Panc1 (cell line): ENCODE data around the gene ODC1. TPM values are rescaled to one million over a fixed set of nuclear protein-coding genes. Genes with fewer than 3 reads are reported as not detected.

Experiments used
- ATAC-seq: fragments of 200-7000 bp; cut with Tn5 transposase; 2 replicates; pipeline ENCODE4 v1.9.1; 2020; ENCODE audit warnings: mild to moderate bottlenecking, moderate library complexity
- BruUV-seq: library from RNA; stranded (reverse); fragments of 400-500 nt; replicated peaks from 2 replicates; lab custom pipeline; 2021; lab: Mats Ljungman, UMichigan
- CTCF ChIA-PET: fragments of 300-600 bp; sonication (Branson Sonifier 250); formaldehyde crosslinking; loops from one replicate; lab custom pipeline; 2022; ENCODE audit warnings: antibody characterized with exemption; lab: Charles Lee
- POLR2A ChIA-PET: fragments of 300-600 bp; sonication (Branson Sonifier 250); formaldehyde crosslinking; loops from one replicate; lab custom pipeline; 2022; ENCODE audit warnings: antibody characterized with exemption; lab: Charles Lee
- DNase-seq: peaks from one replicate; pipeline ENCODE4 v3.0.0-alpha.2; 2010; ENCODE audit warnings: low read depth, low spot score
- H3K27ac ChIP-seq: 2 replicates; pipeline ENCODE4 v1.5.1; 2011; ENCODE audit warnings: mild to moderate bottlenecking, low read length, inconsistent platforms
- H3K27me3 ChIP-seq: fragments of 200-500 bp; sonication (Bioruptor generic); 2 replicates; pipeline ENCODE4 v1.6.0; 2014; ENCODE audit warnings: low read length, inconsistent platforms; ENCODE audit not compliant: control insufficient read depth, insufficient read depth
- H3K36me3 ChIP-seq: fragments of 200-500 bp; sonication (Bioruptor generic); 2 replicates; pipeline ENCODE4 v1.5.1; 2014; ENCODE audit warnings: inconsistent platforms, mild to moderate bottlenecking, low read length, moderate library complexity; ENCODE audit not compliant: control insufficient read depth, insufficient read depth
- H3K4me1 ChIP-seq: 2 replicates; pipeline ENCODE4 v1.5.1; 2011; ENCODE audit warnings: inconsistent platforms, mild to moderate bottlenecking, low read length, moderate library complexity; ENCODE audit not compliant: control insufficient read depth, insufficient read depth
- H3K4me3 ChIP-seq, 2 experiments: 2 replicates each; pipeline ENCODE4 v1.5.1; 2011 to 2012; ENCODE audit warnings: low read depth in 2 of 2, low read length in 2 of 2, mild to moderate bottlenecking in 2 of 2, inconsistent platforms in 1 of 2, moderate library complexity in 1 of 2
- H3K9me3 ChIP-seq: fragments of 200-500 bp; sonication (Bioruptor generic); 2 replicates; pipeline ENCODE4 v1.5.1; 2014; ENCODE audit warnings: low read depth, mild to moderate bottlenecking, inconsistent platforms, low read length, moderate library complexity; ENCODE audit not compliant: control insufficient read depth, insufficient read depth
- CTCF ChIP-seq: fragments of 450-650 bp; IDR thresholded peaks from 2 replicates; pipeline ENCODE4 v1.5.1; 2017; ENCODE audit warnings: mild to moderate bottlenecking
- POLR2AphosphoS5 ChIP-seq: IDR thresholded peaks from 2 replicates; pipeline ENCODE4 v1.6.1; 2012; ENCODE audit warnings: mild to moderate bottlenecking, low read depth, low read length, moderate library complexity
- SIN3A ChIP-seq: IDR thresholded peaks from 2 replicates; pipeline ENCODE4 v1.6.1; 2012; ENCODE audit warnings: low read depth, mild to moderate bottlenecking, low read length, moderate library complexity, borderline replicate concordance; ENCODE audit not compliant: insufficient read depth
- TCF7L2 ChIP-seq: IDR thresholded peaks from 2 replicates; pipeline ENCODE4 v1.6.1; 2011; ENCODE audit warnings: mild to moderate bottlenecking, low read depth, low read length, inconsistent platforms
- in situ Hi-C: cut with HindIII; loops from 2 replicates; pipeline ENCODE4 v1.10.0; 2016; ENCODE audit warnings: low sequenced_read_pairs, low pct_unique_long_range_greater_than_20kb
- intact Hi-C: fragments of 100-400 bp; cut with micrococcal nuclease; formaldehyde crosslinking; loops from one replicate; pipeline ENCODE4 v1.10.0; 2022; ENCODE audit not compliant: unreplicated experiment
- total RNA-seq: library from RNA; stranded (reverse); gene quantifications from one replicate; pipeline ENCODE4 v1.2.1, GENCODE V29; 2021; ENCODE audit not compliant: unreplicated experiment
- TF ChIP-seq, protein P1 (sequence below), 2 experiments: IDR thresholded peaks; 2 replicates each; pipeline ENCODE4 v1.6.1; 2011 to 2012; ENCODE audit warnings: low read depth in 2 of 2, control low read depth in 1 of 2, low read length in 1 of 2, mild to moderate bottlenecking in 1 of 2, moderate library complexity in 1 of 2; ENCODE audit not compliant: insufficient read depth in 1 of 2

ODC1 gene
- total RNA-seq, 1 experiment from 2014 or later, result 159 TPM

GRCh38 chr2:10478916-10479315 is 30.8 kb upstream of the ODC1 start:
- peaks cover 3% of the 10 kb centered on the region for H3K27me3 ChIP-seq
- no peaks in the 10 kb centered on the region for H3K36me3 ChIP-seq
- BruUV-seq, result no TSS peak
- ChIA-PET POLR2A (no interaction called here), CTCF (no interaction called here)
- TF ChIP-seq POLR2AphosphoS5 (no peak), SIN3A (no peak), TCF7L2 (no peak), CTCF (no peak)
- TF ChIP-seq, protein P1, sequence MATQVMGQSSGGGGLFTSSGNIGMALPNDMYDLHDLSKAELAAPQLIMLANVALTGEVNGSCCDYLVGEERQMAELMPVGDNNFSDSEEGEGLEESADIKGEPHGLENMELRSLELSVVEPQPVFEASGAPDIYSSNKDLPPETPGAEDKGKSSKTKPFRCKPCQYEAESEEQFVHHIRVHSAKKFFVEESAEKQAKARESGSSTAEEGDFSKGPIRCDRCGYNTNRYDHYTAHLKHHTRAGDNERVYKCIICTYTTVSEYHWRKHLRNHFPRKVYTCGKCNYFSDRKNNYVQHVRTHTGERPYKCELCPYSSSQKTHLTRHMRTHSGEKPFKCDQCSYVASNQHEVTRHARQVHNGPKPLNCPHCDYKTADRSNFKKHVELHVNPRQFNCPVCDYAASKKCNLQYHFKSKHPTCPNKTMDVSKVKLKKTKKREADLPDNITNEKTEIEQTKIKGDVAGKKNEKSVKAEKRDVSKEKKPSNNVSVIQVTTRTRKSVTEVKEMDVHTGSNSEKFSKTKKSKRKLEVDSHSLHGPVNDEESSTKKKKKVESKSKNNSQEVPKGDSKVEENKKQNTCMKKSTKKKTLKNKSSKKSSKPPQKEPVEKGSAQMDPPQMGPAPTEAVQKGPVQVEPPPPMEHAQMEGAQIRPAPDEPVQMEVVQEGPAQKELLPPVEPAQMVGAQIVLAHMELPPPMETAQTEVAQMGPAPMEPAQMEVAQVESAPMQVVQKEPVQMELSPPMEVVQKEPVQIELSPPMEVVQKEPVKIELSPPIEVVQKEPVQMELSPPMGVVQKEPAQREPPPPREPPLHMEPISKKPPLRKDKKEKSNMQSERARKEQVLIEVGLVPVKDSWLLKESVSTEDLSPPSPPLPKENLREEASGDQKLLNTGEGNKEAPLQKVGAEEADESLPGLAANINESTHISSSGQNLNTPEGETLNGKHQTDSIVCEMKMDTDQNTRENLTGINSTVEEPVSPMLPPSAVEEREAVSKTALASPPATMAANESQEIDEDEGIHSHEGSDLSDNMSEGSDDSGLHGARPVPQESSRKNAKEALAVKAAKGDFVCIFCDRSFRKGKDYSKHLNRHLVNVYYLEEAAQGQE (IDR thresholded peaks at IDR 0.05; ENCODE audit: insufficient read depth in 1 of 2, low read depth in 2 of 2, low read length in 1 of 2), result no peak
- no peaks in the 10 kb centered on the region for H3K4me1 ChIP-seq
- DNase-seq (no peak), ATAC-seq (no peak)
- intact Hi-C loops, result no loop called here
- no peak overlapping the region for H3K4me3 ChIP-seq
- H3K9me3 ChIP-seq, result no peaks in the 10 kb centered on the region
- in situ Hi-C loops, result no loop called here
- H3K27ac ChIP-seq, result no peak overlapping the region

GRCh38 chr2:10478298-10478625 is 30.1 kb upstream of the ODC1 start:
- in situ Hi-C loops (no loop called here), intact Hi-C loops (no loop called here)
- no TSS peak for BruUV-seq
- Histone ChIP-seq H3K9me3 (no peaks in the 10 kb centered on the region), H3K4me3 (no peak overlapping the region), H3K27me3 (peaks cover 2% of the 10 kb centered on the region), H3K4me1 (no peaks in the 10 kb centered on the region), H3K27ac (no peak overlapping the region), H3K36me3 (no peaks in the 10 kb centered on the region)
- no peak for ATAC-seq
- POLR2A ChIA-PET, result no interaction called here
- CTCF ChIA-PET, result no interaction called here
- no peak for DNase-seq
- no peak for TF ChIP-seq CTCF
- TF ChIP-seq TCF7L2, result no peak
- TF ChIP-seq, protein P1 (IDR thresholded peaks at IDR 0.05; ENCODE audit: insufficient read depth in 1 of 2, low read depth in 2 of 2, low read length in 1 of 2), result no peak
- TF ChIP-seq SIN3A, result no peak
- no peak for TF ChIP-seq POLR2AphosphoS5
